DOHH2 (cell line): ENCODE results near the gene OSBP.

Experiments used
- CTCF ChIP-seq: fragments of 200-600 bp; sonication (generic); IDR thresholded peaks from one replicate; pipeline ENCODE4 v1.5.1; 2014; ENCODE audit warnings: antibody characterized with exemption, mild to moderate bottlenecking, low read depth, low read length; ENCODE audit not compliant: poor library complexity, severe bottlenecking
- EZH2phosphoT487 ChIP-seq: fragments of 200-600 bp; sonication (generic); IDR thresholded peaks from 2 replicates; pipeline ENCODE4 v1.6.1; 2017; ENCODE audit warnings: borderline replicate concordance, mild to moderate bottlenecking, antibody characterized with exemption, low read length, moderate library complexity, mixed read lengths

GRCh38 chr11:59556115-59556916, 59.3 kb downstream of the OSBP start:
- TF ChIP-seq CTCF = no peak
- TF ChIP-seq EZH2phosphoT487 = no peak
